DND-41 (cell line): ENCODE data around the gene MUC5B.

Experiments
- EZH2 ChIP-seq: IDR thresholded peaks from 3 replicates; pipeline ENCODE4 v1.6.1; 2012; ENCODE audit warnings: borderline replicate concordance, low read depth, mild to moderate bottlenecking, moderate library complexity, low read length, inconsistent platforms; ENCODE audit not compliant: severe bottlenecking
- TF ChIP-seq, protein P1 (sequence below): IDR thresholded peaks from 2 replicates; pipeline ENCODE4 v1.5.1; 2012; ENCODE audit warnings: borderline replicate concordance, low read length, moderate library complexity, mild to moderate bottlenecking; ENCODE audit not compliant: poor library complexity, severe bottlenecking; ENCODE audit errors: extremely low read depth

DNA sequence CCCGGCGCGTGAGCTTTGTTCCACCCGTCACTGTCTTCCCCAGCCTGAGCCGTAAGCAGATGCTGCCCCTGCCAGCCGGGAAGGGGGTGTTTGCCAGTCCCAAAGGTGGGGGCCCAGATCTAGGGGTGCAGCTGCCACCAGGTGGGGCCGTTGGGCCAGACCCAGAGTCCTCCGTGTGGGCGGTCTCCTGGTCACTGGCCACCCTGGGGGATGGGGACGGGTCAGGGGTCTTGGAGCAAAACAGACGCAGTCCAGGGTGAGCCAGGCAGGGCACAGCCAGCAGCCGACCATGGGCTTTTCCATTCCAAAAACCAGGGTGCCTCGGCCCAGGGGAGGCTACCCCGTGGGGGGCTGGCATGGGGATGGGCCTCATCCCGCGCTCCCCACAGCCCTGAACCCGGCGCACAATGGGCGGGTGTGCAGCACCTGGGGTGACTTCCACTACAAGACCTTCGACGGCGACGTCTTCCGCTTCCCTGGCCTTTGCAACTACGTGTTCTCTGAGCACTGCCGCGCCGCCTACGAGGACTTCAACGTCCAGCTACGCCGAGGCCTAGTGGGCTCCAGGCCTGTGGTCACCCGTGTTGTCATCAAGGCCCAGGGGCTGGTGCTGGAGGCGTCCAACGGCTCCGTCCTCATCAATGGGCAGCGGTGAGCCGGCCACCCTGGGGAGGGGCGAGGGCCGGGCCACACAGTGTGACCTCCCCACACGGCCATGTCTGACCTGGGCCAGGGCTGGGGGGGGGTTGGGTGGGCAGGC lies 3.5 kb downstream of the MUC5B start:
- TF ChIP-seq EZH2 = no peak
- TF ChIP-seq, protein P1, sequence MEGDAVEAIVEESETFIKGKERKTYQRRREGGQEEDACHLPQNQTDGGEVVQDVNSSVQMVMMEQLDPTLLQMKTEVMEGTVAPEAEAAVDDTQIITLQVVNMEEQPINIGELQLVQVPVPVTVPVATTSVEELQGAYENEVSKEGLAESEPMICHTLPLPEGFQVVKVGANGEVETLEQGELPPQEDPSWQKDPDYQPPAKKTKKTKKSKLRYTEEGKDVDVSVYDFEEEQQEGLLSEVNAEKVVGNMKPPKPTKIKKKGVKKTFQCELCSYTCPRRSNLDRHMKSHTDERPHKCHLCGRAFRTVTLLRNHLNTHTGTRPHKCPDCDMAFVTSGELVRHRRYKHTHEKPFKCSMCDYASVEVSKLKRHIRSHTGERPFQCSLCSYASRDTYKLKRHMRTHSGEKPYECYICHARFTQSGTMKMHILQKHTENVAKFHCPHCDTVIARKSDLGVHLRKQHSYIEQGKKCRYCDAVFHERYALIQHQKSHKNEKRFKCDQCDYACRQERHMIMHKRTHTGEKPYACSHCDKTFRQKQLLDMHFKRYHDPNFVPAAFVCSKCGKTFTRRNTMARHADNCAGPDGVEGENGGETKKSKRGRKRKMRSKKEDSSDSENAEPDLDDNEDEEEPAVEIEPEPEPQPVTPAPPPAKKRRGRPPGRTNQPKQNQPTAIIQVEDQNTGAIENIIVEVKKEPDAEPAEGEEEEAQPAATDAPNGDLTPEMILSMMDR = peak; percentile 31
